GM18907 (cell line): ENCODE data around the gene PLAU.

ENCODE experiments used
- ATAC-seq: cut with Tn5 transposase; IDR thresholded peaks from one replicate; pipeline ENCODE4 v1.9.1; 2021; ENCODE audit warnings: mild to moderate bottlenecking, moderate library complexity; ENCODE audit not compliant: unreplicated experiment

Gene PLAU

GRCh38 chr10:73910764-73911552 is at the start of gene PLAU:
Gene PLAU (plus strand): TSS chr10:73911132. CDS start chr10:73911556, 424 bp downstream.
- ATAC-seq: peak; percentile 35

GRCh38 chr10:73862011-73862410 is 48.9 kb upstream of the PLAU start:
- ATAC-seq: no peak

GRCh38 chr10:73863039-73863817 is 47.7 kb upstream of the PLAU start:
- no peak for ATAC-seq

GRCh38 chr10:73864229-73864628 is 46.7 kb upstream of the PLAU start:
- ATAC-seq: no peak

GRCh38 chr10:73865107-73865458 is 45.8 kb upstream of the PLAU start:
- ATAC-seq: no peak

- ATAC-seq: peak; percentile 70
These were observed 45.2 kb upstream of the PLAU start for GRCh38 chr10:73865459-73866442.

- no peak for ATAC-seq
These were observed 44.3 kb upstream of the PLAU start for GRCh38 chr10:73866621-73867020.

GRCh38 chr10:73867126-73867807 is 43.7 kb upstream of the PLAU start:
- no peak for ATAC-seq

- no peak for ATAC-seq
These were observed 42.9 kb upstream of the PLAU start for GRCh38 chr10:73867871-73868631.

GRCh38 chr10:73868655-73869195 is 42.2 kb upstream of the PLAU start:
- ATAC-seq: no peak

GRCh38 chr10:73871295-73872189 is 39.4 kb upstream of the PLAU start:
- no peak for ATAC-seq

- ATAC-seq: no peak
These were observed 38.7 kb upstream of the PLAU start for GRCh38 chr10:73872190-73872710.

- no peak for ATAC-seq
These were observed 37.6 kb upstream of the PLAU start for GRCh38 chr10:73873142-73873837.

- ATAC-seq: no peak
These were observed 37.1 kb upstream of the PLAU start for GRCh38 chr10:73873838-73874215.

- peak; percentile 85 for ATAC-seq
These were observed 36.4 kb upstream of the PLAU start, which contains the start of gene CAMK2G for GRCh38 chr10:73874267-73875138. Gene CAMK2G (minus strand): TSS chr10:73874555. CDS start chr10:73874461, 94 bp downstream.

- peak; percentile 14 for ATAC-seq
These were observed 35.8 kb upstream of the PLAU start for GRCh38 chr10:73875139-73875475.

- no peak for ATAC-seq
These were observed 34.8 kb upstream of the PLAU start for GRCh38 chr10:73876157-73876556.
